GM21786 (cell line): ENCODE measurements around the gene TAPT1.

Experiments
- ATAC-seq: cut with Tn5 transposase; IDR thresholded peaks from one replicate; pipeline ENCODE4 v1.9.1; 2021; ENCODE audit not compliant: unreplicated experiment

Gene TAPT1

DNA sequence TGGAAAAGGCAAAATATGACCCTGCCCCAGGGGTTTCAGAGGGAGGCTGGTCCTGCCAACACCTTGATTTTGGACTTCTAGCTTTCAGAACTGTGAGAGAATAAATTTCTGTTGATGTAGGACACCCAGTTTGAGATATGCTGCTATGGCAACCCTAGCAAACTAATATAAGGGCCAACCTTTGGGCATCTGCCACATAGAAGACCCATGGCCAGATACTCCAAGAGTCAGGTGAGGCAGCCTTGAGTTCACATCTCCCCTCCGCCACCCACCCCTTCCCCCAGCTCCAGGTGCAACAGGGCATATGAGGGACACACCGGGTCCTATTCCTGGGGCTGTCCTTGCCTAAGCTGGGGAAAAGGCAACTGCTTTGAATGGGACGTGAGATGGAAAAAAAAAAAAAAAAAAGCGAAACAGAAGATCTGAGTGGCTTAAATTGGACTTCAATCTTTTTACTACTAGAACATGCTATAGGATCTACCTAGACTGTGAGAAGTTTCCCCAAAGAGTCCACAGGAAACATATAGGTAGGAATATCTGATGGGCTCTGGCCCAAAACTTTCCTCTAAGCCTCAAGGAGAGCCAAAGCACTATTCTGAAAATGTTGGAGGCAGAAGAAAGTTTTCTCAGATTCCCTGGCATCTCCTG, 85.9 kb downstream of the TAPT1 start:
- ATAC-seq, result no peak

GRCh38 chr4:16139066-16139945, 87.0 kb downstream of the TAPT1 start:
- ATAC-seq, result no peak

- ATAC-seq, result no peak
Measured at GRCh38 chr4:16136827-16137226, 89.4 kb downstream of the TAPT1 start.

- no peak for ATAC-seq
Measured at GRCh38 chr4:16136311-16136710, 90.0 kb downstream of the TAPT1 start.

GRCh38 chr4:16133406-16133805, 92.9 kb downstream of the TAPT1 start:
- no peak for ATAC-seq

GRCh38 chr4:16131293-16131692, 95.0 kb downstream of the TAPT1 start:
- ATAC-seq, result no peak

DNA sequence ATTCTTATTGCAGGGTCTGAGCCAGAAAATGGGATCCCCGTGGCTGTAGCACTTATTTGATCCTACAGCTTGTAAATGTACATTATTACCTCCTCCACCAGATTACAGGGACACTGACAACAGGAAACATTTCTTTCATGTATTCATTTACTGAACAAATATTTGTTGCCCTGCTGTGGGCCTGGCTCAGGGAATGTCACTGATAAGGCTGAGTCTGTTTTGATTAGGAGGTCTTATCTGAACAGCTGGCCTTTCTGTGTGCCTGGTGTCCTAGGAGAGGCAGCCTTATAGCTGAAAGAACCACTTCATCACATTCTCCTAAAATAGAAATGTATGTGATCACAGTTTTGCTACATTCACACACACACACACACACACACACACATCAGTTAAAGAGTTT, 96.9 kb downstream of the TAPT1 start:
- no peak for ATAC-seq

DNA sequence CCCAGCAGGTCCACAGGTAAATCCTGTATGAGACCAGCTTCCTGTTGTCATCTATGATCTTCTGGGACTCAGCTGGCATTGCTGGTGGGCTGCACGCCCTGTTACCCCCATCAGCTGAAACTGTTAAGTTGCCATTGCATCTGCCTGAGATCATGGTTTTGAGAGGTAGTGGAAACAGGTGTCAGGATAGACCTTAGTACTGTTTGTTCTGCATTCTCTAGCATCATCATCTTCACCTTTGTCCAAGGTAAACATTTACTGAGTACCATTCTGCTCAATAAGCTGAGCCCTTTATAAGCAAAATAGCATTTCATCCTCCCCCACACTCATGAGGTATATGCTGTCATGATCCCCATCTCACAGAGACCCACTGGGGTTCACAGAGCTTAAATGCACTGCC, 99.6 kb downstream of the TAPT1 start:
- no peak for ATAC-seq

DNA sequence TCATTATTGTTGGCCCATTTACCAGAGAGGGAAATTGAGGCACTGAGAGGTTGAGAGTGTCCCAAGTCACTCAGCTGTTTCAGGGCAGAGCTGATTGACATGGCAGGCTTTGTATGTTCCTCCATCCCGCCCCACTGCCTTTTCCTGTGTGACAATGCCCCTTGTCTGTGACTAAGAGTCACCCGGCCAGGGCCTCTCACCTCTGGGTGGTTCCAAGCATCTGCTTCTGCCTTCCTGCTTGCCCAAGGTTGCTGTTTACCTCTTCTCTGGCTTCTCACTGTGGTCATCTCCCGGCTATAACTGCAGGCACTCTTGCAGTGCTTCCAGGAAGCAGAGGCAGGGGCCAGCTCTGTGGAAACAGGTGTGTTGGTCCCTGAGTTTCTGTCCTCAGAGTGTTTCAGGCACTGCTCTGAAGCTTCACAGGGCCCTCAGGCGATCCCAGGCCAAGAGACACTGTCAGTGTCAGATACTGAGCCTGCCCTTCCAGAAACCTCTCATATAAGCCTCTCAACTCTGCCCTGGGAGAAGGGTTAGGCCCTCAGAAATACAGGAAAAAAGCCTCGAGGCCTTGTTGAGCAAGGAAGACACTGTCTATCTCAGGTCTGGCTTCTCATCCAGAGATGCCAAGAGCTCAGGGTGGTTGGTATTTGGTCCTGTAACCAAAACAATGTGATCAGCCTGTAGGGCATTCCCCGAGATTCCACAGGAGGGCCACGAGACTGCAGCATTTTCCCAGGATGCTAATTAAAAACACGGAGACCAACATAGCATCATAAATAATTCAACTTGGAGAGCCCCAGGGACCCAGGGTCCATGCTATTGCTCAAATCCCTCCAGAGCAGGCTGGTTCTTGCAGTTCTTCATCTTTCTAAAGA, 100.5 kb downstream of the TAPT1 start:
- ATAC-seq, result no peak

- ATAC-seq, result no peak
Measured at GRCh38 chr4:16124232-16124631, 102.0 kb downstream of the TAPT1 start.

- ATAC-seq, result no peak
Measured at GRCh38 chr4:16123356-16124084, 102.8 kb downstream of the TAPT1 start.

GRCh38 chr4:16122784-16123183, 103.5 kb downstream of the TAPT1 start:
- ATAC-seq, result no peak

GRCh38 chr4:16122308-16122711, 104.0 kb downstream of the TAPT1 start:
- no peak for ATAC-seq

DNA sequence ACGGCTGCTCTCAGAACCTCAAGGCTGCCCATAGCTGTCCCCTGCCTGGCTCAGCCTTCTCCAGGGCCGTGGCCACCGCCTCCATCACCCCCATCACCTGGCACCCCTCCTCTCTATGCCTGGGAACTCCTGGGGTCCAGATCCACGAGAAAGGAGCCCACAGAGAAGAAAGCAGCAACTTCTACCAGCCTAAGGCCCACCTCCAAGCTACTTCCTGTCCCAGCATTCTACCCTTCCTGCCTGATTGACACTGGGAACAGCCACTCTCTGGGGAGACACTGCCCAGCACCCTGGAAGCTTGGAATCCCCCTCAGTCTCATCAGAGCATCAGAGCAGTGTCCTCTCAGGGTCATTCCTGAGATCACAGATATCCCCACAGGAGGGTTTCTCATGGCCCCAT, 105.6 kb downstream of the TAPT1 start:
- no peak for ATAC-seq

- no peak for ATAC-seq
Measured at GRCh38 chr4:16119981-16120380, 106.3 kb downstream of the TAPT1 start.

GRCh38 chr4:16118090-16118489, 108.2 kb downstream of the TAPT1 start:
- no peak for ATAC-seq

- ATAC-seq, result no peak
Measured at GRCh38 chr4:16117164-16117563, 109.1 kb downstream of the TAPT1 start.

DNA sequence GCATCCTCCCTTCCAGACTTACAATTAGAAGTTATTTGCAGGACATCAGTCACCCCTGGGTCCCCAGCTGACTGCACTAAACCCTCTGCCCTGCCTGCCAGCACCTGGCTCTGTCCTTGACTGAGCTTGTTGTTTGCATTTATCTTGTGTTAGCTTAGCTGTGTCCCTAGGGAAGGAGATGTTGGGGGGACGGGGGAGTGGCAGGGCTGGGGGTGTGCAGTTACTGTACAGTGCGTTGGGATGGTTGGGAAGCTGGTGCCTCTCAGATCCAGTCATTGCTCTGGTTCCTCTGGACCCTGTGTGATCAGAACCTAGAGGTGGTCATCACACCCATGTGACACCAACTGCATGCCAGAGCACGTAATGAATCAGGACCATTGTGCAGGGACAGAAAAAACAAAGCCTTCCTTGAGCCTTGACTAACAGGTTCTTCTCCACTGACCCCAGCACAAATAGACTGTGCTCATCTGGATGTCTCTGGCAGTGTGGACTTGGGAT, 109.7 kb downstream of the TAPT1 start:
- no peak for ATAC-seq

DNA sequence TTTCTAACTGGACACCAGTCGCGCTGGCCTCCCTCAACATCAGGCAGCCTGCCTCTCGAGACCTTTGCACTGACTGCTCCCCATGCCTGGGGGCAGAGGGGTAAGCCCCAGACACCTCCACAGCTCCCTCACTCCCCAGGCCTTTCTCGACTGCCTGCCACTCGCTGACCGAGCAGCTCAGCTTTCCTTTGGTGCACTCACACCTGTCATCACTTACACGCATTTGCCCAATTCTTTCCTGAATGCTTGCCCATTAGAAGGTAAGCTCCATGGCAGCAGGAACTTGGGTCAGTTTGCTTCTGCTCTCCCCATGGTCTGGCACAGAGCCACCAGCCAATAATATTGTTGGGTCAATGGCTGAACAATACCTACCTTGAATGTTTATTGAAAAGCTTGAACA, 110.3 kb downstream of the TAPT1 start:
- ATAC-seq, result no peak

DNA sequence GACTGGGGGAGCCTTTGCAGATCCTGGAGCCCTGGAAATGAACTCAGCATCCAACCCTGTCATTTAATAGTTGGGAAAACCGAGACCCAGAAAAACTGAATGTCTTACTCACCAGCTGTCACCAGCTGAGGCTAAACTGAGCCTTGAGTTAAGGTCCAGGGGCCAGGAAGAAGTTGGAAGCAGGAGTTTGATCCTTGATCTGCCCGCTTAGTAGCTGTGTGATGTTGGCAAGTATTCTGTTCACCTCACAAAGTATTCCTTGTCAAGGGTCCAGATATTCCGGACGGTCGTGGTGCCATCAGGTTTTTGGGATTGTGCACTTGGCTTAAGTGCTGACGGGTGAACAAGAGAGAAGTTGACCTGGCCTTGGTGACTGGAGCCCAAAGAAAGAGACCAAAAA, 111.7 kb downstream of the TAPT1 start:
- ATAC-seq, result no peak

DNA sequence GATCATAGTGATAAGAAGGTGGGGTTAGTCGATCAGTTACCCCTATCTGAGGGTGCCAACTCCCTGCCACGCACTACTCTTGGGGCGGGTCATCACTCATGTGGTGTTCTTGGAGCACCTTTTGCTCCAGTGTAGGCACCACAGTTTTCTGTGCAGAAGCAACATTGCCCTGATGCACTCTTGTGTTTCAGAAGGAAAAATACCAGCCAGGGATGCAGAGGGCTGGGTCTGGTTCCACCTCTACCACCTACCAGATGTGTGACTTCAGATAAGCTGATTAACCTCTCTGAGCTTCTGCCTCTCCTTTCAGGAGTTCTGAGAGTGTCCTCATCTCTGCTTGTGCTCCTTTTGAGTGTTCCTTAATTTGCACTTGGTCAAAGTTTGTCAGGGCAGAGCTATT, 112.5 kb downstream of the TAPT1 start:
- no peak for ATAC-seq
